NOMO-1 (cell line): ENCODE results near the gene LRP8.

ENCODE experiments used
- DNase-seq, 2 experiments: peaks; one replicate each; lab custom pipeline; 2025; ENCODE audit not compliant: unreplicated experiment in 2 of 2; lab: John Stamatoyannopoulos, UW

The LRP8 gene

DNA sequence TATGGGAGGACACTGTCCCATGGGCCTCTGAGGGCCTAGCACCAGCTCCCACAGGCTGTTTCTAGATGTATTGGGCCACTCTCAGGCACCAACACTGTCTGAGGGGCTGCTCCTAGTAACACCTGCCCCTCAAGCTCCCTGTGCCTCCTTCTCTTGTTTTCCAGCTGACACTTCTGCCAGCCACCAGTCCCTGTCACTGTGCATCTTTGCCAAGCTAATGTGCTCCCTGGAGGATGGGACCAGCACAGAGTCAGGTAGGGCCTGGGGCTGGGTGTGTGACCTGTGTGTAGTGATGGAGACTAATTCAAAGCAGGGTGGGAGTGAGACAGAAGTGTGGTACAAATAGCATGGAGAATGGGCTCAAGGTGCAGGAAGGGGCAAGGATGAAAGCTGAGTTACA, 60.1 kb downstream of the LRP8 start:
- no peak for DNase-seq

DNA sequence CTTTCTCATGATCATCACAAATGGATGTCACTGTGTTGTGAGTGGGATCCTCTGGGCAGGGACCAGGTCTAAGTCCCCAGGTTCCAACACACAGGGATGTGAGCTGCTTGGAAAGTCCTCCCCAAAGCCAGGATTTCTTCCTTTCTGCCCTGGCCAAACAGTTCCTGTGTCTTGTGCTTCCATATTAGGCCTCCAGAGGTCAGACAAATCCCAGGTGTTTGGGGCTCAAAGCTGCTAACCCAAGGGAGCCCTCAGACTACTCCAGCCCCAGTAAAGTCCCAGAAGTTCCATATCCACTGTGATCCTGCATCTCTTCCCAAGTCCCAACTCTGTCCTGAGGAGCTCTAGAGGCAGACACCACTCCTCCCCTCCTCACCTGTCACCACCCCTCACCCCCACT, 61.8 kb downstream of the LRP8 start:
- DNase-seq: no peak

DNA sequence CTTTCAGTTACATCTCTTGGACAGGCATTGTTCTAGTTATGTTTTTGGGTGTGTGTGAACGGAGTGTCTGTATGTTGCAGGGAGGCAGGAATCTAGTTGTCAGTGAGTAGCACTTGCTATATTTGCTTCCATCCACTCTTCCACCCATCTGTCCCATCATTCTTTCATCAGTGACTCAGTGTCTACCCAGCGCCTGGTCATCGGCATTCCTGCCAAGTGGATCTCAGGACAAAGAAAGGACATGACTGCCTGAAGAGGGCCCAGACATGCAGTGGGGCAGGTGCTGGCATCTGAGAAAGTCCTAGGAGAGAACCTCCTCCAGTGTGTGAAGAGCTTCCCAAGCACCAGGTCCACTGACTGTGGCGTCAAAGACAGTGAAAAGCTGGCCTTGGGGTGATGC, 62.3 kb downstream of the LRP8 start:
- DNase-seq: no peak

DNA sequence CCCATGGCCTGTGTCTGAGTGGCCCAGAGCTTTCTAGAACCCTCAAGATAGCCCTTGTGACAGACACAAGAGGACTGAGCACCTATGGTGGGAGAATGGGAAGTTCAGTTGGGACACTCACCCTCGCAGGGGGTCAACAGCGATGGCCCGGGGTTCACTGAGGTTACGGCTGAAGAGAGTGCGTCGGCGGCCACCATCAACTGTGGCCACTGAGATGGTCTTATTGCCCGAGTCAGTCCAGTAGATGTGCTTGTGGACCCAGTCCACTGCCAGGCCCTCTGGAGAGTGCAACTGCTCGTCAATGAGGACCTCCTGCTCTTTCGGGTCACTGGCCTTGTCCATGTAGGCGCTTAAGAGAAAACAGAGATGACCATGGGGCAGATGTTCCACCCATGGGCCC, 63.8 kb downstream of the LRP8 start:
- no peak for DNase-seq

DNA sequence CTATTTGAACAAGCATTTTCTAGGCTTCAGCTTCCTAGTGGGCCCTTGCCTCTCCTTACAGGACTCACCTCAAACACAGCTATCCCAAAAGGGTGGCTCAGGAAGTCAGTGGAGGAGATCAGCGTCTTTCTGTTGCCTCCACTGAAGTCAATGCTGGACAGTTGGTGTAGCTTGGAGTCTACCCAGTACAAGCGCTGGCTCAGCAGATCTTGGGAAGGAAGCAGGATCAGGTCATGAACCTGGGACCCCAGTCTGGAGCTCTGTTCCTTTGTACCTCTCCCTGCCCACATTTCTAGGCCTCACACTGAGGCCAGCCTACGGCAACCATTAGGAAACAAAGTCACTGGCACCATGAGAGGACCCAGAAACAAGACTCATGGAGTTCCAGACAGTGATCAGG, 65.9 kb downstream of the LRP8 start:
- no peak for DNase-seq

DNA sequence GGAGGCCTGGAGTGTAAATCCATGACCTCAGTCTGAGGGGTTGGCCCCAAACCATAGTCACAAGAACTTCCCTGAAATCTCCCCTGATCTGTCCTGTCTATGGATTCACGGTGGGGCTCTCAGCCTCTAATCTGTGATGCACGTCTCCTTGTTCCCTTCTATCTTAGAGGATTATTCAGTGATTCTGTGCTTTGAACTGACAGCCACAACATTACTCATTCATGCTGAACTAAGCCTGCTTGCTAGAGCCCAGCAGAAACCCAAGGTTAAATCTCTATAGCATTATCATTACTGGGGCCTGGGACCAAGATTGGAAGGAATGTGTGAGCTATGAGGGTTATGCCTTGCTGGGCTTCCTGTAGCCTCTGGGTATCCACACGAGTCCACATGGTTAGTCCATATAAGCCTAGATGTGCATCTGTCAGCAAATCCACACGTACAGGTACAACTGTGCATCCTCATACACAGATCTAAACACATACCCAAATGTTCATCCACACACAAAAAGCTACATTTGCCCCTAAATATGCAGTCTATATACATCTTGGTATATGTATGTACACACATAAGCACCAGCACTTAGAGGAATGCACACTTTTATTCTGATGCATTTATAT, 67.1 kb downstream of the LRP8 start:
- DNase-seq: no peak

DNA sequence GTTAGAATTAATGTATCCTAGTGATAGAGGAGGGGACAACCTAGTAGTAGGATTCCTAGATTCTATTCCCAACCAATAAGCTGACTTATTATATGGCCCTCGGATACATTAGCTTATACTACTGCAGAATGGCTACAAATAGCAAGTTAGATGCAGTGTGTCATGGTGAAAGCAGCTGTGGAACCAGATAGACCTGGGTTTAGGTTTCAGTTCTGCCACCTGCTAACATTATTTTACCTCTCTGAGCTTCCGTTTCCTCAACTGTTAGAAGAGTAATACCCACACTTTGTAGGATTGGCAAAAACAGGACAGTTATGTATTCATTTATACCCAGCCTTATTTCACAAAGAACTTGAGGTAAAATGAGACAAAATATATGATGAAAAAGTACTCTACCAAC, 67.9 kb downstream of the LRP8 start:
- DNase-seq: no peak

DNA sequence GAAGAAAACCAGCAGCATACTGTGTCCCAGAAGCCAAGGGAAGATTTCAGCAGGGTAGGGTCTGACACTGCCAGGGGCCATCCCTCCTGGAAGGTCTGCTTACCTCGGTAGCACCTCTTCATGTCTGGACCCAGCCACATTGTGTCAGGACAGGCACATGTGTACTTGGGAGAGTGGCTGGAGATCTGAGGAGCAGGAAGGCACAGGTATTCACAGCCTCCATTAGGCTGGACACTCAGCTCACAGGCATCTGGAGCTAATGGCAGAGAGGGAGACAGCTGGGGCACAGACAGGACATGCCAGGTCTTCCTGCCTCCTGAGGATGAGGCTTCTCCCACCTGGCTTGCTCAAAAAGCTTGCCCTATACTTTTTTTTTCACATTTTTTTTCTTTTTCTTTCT, 69.7 kb downstream of the LRP8 start:
- no peak for DNase-seq

DNA sequence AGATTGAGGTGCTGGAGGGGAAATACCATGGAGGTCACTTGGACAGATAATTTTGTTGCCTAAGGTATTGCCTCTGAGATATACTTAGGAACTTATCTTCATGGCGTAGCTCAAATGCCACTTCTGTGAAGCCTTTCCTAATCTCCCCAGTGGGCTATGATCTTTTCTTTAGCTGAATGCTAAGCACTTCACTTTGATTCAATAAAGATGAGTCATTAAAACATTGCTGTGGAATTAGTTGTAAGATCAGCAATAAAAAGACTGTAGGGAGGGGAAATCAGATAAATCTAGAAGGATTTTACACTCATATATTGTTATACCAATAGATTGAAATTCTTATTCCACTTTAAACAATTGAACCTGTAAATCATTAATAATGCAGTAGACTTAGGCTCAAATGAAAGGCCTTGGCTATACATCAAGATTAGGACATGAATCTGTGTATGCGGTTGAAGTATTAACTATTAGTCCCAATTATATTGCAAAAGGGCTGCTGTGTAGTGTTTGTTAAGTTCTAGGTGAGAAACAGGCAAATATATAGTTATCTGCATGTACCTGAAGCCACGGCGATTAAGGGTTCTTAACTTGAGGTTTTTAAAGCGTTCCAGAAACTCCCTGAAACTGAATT, 70.3 kb downstream of the LRP8 start:
- DNase-seq: no peak

DNA sequence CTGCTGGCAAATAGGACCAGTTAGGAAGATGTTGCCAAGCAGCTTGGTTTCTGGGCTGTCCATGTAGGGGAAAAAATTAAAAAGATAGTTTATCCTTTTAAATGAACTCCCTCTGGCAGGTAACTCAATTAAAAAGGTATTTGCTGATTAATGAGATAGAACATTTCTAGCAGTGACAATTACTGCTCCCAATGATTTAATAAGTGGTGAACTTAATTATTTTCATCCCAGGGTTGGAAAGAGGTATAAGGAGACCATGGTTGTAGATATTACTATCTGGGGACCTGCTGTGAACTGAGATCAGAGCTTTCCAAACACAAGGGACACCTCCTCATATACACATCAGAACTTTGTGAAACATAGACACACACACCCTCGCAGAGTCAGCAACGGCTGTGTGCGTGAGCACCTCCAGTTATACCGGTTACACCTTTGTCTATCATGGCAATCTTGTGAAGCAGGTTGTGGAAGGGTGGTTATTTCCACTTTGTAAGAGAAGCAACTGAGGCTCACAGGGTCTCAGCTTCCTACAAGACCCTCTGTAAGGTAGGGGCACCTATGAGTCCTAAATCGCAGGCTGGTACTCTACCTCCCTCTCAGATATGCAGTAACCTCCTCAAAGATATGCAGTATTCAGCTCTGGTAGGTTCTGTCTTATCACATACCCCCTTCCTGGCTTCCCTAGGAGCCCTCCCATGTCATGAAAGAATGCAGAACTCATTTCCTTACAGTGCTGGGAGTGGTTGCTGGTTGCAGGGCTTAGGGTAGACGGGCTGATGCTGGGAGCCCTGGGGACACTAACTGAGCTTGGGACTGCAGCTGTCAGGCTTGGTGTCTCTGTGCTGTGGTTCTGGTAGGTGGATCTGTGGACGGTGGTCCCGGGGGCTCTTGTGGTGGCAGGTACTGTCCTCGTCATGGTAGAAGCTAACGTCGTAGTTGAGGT, 71.1 kb downstream of the LRP8 start:
- no peak for DNase-seq

DNA sequence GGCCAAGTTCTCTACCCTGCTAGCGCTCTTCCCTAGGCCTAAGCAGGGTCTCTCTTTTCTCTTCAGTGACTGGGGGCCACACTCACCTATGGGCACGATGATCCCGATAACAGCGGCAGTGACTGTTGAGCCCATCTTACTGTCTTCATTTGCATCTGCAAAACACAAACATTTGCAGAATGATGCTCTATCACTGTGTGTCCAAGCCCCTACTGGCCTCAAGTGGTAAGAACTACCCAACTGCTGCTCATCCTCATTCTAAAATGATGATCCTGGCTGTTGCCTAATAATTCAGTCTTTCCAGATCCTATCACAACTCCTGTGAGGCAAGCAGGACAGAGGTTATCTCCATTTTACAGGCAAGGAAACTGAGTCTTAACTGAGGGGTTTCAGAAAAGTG, 72.8 kb downstream of the LRP8 start:
- DNase-seq: no peak

DNA sequence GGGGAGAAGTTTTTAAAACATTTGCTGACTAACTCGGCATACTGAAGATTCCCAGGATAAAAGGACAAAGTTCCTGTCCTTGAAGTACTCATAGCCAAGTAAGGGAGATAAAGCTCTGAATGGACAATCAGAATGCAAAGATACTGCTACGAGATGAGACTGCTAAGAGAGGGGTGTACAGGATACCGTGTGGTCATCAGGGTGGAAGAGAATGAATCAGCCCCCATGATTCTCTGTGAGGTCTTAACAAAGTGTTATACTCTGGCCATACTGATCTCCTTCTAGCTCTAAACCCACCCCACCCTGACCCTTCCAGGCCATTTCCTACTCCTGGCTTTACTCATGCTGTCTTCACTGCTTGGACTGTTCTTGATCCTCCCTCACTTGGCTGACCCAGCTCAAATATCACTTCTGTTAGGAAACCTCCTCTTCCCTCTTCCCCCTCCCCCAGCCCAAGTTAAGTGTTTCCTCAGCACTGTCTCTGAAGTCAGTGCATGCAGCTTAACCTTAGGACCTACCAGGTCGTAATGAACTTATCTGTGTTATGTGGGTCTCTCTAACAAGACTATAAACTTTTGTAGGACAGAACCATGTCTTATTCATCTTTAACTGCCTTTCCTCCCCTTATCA, 73.7 kb downstream of the LRP8 start:
- no peak for DNase-seq

DNA sequence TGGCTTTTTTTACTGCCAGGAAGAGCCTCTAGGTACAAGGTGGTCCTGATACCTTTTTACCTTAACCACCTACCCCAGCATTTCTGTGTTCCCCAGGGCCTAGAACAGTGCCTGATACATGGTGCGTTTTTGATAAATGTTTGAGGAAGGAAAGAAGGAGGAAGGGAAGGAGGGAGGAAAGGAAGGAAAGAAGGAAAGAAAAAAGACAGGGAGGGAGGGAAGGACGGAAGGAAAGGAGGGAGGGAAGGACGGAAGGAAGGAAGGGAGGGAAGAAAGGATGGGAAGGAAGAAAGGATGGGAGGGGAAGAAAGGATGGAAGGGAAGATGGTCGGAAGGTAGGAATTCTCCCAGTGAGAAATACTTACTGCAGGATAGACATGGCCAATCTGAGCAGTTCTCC, 77.5 kb downstream of the LRP8 start:
- DNase-seq: no peak

DNA sequence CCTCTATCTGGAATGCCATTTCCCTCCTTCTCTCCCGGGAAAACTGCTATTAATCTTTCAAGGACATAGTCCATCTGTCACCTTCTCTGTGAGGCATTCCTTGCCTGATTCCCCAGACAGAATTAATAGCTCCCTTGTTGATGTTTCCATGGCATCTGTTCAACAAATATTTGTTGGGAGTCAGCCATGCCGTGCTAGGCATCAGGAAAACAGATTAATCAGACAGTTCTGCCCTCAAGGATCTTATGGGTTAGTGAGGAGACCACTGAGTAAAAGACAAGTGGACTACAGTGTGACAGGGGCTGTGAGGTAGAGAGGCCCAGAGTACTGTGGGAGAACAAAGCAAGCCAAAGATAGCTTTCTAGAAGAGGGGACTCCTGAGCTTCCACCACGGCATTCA, 78.2 kb downstream of the LRP8 start:
- DNase-seq: no peak

DNA sequence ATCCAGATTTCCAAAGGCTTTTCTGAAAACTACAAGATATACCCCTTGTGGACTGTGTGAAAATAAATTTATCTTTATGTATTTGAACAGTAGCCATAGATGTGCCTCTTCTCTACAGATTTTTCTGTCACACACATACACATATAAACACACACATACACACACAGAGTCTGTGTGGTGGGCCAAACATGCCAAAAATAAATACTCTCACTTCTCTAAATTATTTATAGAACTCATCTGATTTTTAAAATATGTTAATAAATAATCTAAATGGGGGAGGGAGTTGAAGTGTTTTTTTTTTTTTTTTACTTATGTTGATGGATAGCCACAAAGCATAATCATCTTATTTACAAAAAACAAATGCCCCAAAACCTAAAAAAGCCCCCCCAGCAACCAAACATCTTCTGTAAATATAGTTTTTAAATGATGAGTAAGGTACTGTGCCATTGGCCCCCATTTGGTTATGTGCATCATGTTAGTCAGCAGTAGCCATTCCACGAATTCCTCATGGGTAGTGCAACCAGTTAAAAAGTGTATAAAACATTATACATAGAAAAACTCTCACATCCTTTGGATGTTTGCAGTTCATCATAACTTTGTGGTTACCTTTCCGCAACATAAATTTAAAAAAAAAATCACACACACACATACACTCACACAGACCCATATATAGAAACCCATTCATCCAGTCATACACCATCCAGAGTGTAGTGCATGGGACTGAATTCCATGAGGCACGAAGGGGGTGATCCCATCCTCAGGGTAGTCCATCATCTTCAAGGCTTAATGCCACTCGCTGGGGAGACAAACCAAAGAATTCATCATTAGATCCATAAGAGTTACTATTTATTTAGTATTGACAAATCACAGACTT, 81.4 kb downstream of the LRP8 start:
- no peak for DNase-seq

DNA sequence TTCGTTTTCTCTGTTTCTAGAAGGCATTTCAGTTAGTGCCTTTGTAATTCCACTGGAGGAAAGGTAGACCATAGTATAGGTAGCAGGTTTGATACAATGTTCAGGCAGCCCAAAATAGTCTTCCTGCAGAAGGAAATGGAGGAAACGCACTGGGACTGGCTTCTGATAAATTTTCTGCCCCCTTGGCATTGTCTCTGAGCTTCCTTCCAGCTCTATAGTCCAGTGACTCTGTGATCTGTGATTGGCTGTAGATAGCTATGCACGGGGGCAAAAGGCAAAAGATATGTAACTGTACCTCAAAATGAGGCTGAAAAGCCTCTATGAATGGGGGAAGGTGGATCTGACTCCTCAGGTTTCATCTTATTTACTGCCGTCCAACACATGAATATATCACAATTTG, 83.7 kb downstream of the LRP8 start:
- no peak for DNase-seq

DNA sequence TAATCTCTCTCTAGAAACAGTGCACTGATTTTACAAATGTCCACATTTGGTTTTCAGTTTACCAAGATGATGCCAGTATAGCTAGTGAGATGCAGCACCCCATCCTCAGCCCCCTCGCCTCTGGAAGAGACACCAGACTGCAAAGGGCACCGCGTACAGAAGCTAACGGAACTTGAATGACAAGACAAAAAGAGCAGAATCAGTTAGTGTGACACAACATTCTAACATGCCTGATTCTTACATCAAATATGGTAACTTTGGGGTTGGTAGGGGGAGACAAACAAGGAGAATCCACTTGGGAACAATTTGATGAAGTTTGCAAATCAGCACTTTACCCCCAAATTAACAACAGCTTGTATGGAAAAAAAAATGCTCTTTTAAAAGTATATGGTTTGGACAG, 85.5 kb downstream of the LRP8 start:
- DNase-seq: no peak

DNA sequence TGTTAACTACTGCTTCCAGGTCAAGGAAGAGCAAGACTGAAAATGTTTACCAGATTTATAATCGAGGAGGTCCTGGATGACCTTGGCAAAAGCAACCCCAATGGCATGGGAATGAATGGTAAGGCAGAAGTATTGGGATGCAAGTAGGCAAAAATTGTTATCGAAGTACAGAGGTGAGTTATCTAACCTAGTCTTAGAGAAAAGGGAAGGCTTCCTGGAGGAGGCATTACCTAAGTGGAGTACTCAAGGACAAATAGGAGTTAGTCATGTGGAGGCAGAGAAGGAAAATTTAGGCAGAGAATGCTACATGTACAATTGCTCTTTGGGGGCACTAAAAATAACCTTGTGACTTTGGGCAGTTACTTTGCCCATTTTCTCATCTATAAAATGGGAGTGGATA, 86.0 kb downstream of the LRP8 start:
- DNase-seq: no peak

DNA sequence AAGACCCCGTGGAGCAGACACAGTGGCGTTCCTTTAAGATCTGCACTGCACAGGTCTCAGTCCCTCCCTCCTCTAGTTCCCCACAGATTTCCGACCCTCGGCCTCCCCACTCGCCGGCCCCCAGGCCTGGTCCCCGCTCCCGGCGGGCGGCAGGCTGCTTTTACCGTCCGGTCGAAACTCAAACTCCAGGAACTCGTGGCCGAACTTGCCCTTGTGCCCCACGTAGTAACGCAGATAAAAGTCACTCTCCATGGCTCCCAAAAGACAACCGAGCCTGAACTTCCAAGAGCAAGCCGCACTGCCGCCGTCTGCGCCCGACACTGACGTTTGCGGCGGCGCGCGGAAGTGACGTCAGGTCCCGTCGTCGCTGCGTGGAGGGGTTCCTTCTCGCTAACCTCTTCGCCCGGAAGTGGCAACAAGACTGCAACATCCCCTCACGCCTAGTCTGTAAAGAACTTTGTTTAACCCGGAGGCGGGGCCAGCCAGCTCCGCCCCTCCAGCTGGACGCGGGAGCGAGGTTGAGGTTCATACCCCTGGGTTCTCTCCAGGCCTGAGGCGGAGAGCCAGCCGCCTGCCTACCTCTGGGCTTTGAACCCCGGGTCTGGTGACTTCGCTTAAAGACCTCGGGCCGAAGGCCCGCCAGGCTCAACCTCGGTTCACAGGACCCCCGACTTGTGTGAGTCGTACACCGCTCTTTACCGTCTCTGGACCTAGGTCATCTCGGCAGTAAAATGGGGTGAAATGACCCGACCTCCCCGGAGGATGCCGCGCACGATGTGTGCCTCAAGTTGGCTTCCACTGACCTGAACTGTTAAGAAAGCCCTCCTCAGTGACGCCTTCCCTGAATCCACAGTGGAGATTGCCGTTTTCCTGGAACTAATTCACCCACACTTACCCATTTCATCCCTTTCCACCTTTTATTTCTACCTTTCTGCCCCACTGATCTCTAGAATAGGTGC, 89.4 kb downstream of the LRP8 start, which contains the start of gene MAGOH:
Gene MAGOH (minus strand): TSS at position 322 of the 959 bp plus-strand sequence. CDS start 70 bp downstream, at position 252.
- DNase-seq: peak; percentile 96
